ENCODE results near the gene FAM120A.

Gene FAM120A

DNA sequence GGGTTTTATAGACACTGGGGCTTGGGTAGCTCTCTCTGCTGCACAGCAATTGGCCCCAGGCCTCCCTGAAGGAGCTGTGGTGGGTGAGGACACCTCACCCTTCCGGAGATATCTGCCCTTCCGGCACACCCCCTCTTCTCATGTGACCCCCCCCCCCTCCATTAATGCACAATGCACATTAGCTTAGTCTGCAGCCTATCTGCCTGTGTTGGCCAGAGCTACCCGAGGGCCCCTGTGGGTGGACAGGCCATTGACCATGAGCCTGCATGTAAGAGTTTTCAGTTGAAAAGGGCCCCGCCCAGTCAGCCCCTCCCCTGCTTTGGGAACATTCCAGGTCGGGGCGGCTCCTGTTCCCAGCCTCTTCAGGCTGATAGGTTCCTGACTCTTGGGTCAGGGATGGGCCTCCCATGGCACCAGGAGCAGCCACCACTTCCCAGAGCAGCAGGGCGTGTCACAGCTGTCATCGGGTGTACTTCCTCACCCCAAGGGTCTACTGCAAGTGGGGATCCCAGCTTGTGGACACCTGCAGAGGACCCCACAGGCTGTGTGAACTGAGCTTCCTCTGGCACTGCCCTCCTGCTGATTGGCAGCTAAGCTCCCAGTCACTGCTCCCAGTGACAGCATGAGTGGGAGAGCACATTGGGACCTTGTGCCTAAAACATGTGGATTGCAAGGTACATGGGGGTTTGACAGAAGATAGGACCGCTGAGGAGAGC is 142.7 kb downstream of the FAM120A start:
- DNase-seq (ENCODE audit: low spot score) = no peak

DNA sequence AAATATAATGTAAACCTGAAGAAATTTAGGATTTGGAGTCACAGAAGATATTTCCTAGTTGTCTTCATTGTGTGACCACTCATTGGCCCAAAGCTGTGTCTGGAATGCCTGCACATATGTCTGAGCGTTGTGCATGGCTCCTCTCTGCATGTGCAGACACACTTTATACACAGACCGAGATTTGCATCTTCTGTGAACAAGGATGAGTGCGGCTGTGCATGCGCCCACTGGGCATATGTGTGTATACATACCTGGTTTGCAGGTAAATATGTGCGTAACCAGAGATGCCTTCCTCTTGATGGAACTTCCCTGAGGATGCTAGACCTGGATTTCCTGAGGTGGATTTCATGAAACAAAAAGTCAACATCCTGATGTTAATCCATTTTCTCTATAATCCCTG is 144.0 kb downstream of the FAM120A start:
- no peak for DNase-seq (ENCODE audit: low spot score)

DNA sequence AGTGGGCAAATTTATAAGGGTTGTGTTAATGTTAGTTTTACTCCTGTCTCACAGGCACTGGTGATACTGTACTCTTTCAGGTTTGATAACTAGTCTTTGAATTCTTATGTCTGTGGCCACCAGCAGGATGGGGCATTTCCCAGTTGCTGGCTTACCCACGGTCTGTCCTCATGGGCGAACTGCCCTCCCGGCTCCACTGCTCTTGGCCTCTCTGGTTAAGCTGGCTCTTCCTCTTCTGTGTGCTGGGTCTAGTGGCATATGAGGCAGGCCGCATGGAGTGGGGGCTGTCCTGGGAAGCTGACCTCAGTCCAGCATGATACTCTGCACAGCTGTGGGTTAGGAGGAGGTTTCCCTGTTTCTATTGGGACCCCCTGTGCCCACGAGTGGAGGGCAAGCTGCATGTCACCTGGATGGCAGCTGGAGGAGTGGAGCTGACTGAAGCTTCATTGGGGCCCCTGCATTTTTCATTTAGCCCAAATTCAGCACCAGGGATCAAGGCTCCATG is 144.4 kb downstream of the FAM120A start:
- DNase-seq (ENCODE audit: low spot score) = no peak

DNA sequence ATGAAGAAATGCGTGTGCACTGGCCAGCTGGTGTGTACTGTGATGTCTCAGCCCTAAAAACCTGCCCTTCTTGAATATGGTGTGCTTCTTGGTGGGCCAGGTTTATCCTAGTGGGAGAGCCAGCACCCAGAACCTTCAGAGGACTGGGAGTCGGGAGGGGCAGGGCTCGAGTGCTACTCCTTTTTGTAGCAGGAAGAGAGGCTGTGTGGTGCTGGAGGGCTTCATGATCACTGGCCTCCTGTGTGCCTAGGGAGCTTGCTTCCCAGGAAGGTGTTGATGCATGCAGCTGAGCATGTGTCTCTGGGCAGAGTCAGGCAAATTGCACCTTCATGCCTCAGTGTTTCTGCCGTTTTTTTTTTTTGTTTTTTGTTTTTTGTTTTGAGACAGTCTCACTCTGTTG is 144.9 kb downstream of the FAM120A start:
- DNase-seq (ENCODE audit: low spot score) = no peak

DNA sequence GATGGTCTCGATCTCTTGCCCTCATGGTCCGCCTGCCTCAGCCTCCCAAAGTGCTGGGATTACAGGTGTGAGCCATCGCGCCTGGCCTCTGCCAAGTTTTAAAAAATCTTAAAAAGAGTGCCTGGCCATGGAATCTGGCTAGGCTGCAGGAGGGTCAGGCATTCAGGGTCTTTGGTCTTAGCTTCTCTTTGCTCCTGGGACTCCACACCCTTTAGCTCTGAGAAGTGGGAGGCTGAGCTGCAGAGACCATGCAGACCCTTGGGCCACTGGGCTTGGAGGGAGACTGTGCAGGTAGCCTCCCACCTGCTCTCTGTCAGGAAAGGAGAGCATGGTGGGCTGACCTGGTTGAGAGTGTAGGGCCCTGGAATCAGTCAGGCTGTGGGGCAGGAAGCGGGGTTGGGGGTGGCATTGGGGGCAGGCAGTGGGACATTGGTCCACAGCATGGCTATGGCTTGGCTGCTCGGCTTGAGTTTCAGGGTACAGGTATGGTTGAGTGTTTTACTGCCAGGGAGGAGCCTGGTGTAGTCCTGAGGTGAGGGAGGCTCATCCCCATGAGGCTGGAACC is 145.7 kb downstream of the FAM120A start:
- DNase-seq (ENCODE audit: low spot score) = no peak

DNA sequence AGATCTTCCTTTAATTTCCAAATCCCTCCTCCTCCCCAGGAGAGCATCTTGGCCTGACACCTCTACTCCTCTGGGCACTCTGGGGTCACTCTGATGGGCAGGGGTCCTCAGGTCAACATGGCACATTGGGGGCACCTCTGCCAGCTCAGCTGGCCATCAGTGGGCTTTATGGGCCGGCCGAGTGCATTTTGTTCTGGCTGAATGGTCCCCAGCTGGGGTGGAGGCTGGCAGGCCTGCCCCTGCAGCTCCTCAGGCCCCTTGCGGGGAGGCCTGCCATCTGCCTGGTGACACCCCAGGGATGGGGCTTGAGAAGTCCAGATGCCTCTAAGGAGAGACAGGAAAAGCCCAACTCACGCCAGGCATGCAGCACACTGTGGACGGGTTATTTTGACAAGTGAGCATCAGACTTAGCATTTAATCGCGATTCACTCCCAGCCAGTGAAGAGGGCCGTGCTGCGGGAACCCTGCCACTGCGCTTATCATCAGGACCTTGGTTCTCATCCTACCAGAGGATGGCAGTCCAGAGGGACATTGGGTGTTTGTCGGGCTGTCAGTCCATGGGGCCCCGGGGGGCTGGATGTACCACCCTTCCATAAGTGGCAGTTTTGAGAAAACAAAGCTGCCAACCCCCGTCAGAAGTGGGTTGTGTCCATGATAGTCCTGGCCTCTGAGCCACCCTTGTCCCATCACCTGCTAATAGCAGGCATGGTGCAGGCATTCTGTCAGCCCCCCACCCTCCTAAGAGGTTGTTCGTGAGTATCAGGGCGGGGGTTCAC is 146.6 kb downstream of the FAM120A start:
- DNase-seq (ENCODE audit: low spot score) = no peak

DNA sequence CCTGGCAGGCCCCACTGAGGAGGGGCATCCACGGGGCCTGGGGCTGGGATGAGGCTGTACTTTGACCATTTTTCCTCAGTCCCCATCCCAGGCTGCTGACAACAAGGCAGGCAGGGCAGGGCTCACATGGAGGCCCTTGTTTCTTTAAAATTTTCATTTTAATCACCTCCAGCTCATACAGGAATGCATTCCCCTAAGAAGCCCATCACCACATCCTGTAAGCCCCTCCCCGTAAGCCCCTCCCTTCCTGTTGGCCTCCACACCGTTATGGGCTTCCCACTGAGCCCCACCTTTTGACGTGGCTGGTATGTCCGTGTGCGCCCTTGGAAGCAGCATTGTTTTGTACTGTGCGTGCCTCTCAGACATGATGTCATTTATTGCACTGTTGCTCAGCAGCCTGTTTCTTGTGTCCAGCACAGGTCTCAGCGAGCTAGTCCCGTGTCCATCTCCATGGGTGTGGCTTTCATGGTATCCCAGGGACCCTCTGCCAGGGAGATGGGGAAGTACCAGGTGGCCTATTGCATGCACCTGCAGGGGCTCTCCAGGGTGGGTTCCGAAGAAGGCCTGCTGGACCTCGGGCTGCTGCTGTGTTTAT is 147.3 kb downstream of the FAM120A start:
- DNase-seq (ENCODE audit: low spot score) = no peak

DNA sequence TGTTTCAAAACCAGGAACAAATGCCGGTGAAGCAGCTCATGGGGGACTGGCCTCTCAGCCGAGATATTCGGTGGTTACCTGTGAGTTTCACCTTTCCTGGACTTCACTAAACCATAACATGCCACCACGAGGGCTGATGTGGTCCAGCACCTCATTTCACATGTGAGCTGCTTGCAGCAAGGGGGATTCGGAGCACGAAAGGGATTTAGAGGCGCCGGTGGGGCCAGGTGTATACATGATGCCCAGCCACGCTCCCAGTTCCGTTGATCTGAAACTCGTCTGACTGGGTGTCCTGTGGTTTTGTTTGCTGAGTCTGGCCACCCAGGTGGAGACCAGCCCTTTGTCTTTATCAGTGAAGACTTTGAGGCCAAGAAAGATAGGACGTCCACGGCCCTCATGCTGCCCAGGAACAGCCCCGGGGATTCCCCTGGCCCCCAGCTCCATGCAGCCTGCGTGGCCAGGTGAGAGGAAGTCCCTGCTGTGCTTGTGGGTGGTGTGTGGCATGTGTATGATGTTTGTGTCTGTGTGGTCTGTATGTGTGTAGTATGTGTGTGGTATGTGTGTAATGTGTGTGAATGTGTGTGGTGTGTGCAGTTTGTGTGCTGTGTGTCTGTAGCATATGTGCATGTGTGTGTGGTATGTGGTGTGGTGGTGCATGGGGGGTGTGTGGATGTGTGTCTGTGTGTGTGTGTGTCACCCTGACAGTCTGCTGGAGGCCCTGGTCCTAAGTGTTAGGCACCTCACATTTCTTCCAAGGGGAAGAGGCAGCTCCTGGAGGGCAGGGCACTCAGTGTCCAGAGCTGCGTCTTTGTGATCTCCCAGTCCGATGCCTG is 148.3 kb downstream of the FAM120A start:
- DNase-seq (ENCODE audit: low spot score) = no peak

DNA sequence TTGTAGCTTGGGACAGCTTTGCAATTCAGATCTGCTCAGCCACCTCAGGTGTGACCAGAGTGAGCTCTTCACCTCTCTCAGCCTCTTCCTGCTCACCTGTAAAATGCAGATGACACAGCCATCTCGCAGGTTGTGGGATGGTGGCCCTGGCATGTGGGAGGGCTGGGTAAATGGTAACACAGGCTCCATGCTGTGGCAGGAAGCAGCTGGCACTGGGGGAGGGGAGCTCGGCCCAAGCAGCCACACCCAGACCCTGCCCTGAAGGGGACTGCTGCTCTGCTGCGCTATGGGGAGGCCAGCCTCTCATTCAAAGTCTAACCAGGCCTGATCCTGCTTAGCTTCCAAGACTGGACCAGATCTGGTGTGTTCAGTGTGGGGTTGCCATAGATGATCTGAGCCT is 149.0 kb downstream of the FAM120A start:
- no peak for DNase-seq (ENCODE audit: low spot score)

DNA sequence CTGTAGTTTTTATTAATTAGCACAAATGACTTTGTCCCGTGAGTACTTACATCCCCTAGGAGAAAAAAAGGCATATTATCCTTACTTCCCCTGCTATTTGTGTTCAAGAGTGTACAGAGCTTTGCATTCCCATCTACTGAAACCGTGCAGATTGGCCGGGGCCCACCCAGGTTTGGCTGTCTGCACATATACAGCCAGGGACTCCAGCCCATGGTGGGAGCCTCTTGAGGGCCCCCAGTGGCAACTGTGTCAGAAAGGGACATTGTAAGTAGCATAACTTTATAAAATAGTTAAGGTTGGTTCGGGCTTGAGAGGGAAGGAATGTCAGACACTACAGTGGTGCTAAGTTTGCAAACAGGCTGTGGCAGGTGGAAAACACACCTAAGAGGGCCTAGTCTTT is 149.6 kb downstream of the FAM120A start:
- no peak for DNase-seq (ENCODE audit: low spot score)

DNA sequence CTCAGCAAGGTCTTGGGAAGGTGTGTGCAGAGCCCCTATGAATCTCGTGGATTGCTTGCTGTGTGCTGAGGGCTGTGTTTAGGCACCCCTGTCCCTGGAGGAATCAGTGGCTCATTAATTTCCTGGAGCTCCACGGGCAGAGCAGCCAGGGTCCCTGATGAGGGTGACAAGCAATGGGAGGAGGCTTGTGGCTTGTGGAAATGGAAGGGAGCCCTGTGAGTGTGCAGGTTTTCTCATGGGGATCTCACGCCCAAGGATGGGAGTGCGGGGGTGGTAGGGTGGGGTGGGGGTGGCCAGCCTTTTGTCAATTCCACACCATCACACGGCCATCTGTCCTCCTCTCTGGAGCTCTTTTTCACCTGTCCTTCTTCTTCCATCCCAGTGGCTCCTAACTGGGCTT is 150.2 kb downstream of the FAM120A start:
- DNase-seq (ENCODE audit: low spot score) = no peak

DNA sequence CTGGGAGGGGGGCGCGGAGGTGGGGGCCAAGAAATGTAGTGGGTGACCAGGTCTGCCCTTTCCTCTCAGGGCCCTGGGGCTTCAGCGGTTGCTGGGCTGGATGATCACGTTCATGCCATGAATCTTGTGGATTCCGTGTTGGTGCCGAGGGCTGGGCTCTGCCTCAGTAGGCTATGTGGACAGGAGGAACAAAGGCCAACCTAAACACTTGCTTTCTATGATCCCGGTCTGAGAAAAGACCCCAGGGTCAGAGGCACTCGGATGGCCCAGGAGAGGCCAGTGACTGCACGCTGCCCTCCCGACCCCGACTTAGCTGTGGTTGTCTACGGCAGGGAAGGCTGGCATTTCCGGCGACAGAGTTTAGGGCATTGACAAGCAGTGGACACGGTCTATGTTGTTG is 151.5 kb downstream of the FAM120A start:
- DNase-seq (ENCODE audit: low spot score) = no peak

DNA sequence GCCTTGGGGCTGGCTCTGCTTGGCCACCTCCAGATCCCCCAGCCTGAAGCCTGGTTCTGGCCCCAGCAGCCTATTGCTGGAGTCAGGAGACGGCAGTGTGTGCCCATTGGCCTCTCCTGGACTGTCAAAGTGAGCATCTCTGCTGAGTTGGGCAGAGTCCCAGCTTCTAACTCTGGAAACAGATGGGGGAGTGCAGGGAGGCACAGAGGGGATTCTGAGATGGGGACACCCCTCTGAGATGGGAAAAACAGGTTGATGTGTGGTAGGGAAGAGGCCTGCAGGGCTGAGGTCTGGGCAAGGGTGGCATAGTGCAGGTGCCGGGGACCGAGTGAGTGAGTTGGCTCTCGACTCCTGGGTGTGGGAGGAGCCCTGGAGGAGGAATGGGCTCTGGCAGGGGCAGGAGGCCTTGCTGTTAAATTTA is 152.4 kb downstream of the FAM120A start:
- DNase-seq (ENCODE audit: low spot score) = no peak

DNA sequence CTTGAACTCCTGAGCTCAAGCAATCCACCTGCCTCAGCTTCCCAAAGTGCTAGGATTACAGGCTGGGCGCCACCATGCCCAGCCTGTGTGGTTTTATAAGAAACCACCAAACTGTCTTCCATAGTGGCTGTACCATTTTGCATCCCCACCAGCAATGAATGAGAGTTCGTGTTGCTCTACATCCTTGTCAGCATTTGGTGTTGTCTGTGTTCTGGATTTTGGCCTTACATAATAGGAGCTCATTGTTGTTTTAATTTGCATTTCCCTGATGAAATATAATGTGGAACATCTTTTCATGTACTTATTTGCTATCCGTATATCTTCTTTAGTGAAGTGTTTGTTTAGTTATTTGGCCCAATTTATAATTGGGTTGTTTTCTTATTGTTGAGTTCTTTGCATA is 154.7 kb downstream of the FAM120A start:
- no peak for DNase-seq (ENCODE audit: low spot score)

DNA sequence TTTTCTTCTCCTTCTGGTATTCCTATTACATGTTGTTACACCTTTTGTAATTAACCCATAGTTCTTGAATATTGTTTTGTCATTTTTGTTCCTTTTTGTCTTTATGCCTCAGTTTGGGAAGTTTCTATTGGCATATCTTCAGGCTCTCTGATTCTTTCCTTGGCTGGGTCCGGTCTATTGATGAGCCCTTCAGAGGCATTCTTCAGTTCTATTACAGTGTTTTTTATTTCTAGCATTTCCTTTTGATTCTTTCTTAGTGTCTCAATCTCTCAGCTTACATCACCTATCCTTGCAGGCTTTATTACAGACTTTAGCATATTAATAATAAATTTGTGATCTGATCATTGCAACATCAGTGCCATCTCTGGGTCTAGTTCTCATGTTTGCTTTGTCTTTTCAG is 158.7 kb downstream of the FAM120A start:
- no peak for DNase-seq (ENCODE audit: low spot score)

DNA sequence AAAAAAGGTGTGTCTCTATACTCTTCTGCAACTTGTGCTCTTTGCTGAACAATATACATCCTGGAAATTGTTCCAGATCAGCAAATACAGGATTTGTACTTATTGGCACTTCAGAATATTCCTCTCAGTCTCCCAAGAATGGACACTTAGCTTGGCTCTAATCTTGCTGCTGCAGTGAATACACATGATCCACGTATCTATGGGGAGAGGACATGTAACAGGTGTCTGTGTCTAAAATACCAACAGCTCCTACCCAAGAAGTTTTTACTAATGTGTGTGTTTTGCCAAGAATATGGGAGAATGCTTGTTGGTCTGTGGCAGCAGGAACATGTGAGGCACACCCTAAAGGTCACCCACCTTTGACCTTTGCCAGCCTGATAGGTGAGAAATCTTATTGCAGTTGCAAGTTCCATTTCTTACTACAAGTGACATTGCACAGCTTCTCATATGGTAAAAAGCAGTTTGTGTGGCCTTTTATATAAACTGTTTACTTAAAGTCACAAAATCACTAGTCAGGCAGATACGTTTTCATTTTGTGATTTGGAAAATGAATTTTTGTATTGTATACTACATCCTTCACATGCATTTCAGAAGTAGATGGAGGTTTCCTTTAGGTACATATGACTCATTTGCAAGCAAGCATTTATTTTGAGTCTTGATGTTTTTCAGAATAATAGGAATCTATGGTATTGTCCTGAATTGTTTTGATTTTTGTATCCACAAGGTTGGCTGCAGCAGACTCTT is 160.7 kb downstream of the FAM120A start:
- DNase-seq (ENCODE audit: low spot score) = no peak

DNA sequence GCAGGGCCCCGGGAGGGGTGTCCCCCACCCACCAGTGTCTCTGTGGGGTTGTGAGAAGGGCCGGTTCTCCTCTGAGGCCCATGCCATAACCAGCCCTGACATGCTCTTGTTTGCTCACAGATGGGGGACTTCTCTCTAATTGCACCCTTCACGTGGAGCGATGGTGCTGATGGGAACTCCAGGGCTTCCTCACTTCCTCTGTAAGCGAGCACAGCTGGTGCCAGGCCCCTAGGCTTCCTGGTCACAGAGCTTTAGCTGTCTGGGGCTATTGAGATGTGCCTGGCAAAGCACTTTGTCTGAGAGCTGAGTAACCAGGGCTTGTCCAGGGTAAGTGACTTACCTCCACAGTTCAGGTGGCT is 161.3 kb downstream of the FAM120A start:
- no peak for DNase-seq (ENCODE audit: low spot score)

DNA sequence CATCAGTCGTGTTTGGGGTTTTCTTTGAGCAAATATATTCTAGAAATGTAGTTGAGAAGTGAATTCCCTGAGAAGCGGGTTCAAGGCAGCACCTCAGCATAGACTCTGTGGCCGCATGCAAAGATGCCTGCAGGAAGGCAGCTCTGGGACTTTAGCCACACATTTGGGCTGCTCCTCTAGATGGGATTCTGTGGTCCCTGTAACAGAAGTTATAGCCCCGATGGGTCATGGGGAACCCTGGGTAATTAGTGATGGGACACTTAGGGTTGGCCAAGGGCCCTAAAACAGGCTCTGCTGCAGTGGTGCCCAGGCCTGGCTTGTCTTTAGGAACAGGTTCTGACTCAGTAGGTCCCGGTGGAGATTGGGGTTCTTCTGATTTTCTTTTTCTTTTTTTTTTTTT is 161.7 kb downstream of the FAM120A start:
- no peak for DNase-seq (ENCODE audit: low spot score)

DNA sequence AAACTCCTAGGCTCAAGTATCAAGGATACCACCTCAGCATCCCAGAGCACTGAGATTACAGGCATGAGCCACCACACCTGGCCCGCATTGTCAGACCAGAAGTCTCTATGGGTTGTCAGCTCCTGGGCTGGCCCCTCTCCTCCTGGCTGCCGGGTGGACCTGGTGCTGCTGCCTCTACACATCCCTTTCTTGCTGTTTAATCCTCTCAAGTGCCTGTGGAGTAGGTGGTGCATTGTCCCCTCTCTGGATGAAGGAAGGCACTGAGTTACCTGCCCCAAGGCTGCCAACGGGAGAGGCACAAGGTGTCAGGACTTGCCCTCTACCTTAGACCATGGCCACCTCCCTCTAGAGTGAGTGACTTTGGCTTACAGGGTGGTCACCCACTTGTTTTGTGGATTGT is 162.3 kb downstream of the FAM120A start:
- no peak for DNase-seq (ENCODE audit: low spot score)

DNA sequence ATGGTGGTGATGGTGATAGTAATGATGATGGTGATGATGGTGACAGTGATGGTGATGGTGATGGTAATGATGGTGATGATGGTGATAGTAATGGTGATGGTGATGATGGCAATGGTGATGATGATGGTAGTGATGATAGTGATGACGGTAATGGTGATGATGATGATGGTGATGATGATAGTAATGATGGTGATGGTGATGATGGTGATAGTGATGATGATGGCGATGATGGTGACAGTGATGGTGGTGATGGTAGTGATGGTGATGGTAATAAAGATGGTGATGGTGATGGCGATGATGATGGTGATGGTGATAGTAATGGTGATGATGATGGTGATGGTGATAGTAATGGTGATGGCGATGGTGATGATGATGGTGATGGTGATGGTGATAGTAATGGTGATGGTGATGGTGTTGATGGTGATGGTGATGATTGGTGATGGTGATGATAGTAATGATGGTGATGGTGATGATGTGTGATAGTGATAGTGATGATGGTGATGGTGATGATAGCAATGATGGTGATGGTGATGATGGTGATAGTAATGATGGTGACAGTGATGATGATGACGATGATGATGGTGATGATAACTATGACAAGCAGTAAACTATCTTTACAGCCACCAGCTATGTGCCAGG is 163.5 kb downstream of the FAM120A start:
- DNase-seq (ENCODE audit: low spot score) = no peak
